UCSD-AML1 (cell line): ENCODE results near the gene AMY2B.
"Not testable (repeated sequence)": the region's sequence is repeated elsewhere in the genome, so short reads cannot be mapped to it uniquely, and the experiment has no call there.

Experiments
- DNase-seq: peaks from one replicate; lab custom pipeline; 2025; ENCODE audit not compliant: unreplicated experiment; lab: John Stamatoyannopoulos, UW

Gene AMY2B

DNA sequence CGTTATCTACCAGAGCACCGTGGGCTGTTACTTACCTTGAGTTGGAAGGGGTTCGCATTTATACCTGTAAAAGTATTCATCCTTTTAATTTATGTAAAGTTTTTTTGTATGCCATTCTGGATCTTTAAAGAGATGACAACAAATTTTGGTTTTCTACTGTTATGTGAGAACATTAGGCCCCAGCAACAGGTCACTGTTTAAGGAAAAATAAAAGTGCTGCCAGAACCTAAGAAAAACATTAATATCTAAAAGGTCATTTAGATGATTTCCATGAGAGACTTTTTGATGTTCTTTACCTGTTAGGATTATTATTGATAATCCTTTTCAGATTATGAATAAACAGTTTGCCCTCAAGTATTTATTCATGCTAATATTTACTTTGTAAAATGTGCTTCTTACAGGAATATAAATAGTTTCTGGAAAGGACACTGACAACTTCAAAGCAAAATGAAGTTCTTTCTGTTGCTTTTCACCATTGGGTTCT lies 45.6 kb downstream of the AMY2B start, which contains the start of gene AMY2A:
Gene AMY2A (plus strand): TSS at position 434 of the 484 bp plus-strand sequence. CDS start 14 bp downstream, at position 448.
- not testable (repeated sequence) for DNase-seq

DNA sequence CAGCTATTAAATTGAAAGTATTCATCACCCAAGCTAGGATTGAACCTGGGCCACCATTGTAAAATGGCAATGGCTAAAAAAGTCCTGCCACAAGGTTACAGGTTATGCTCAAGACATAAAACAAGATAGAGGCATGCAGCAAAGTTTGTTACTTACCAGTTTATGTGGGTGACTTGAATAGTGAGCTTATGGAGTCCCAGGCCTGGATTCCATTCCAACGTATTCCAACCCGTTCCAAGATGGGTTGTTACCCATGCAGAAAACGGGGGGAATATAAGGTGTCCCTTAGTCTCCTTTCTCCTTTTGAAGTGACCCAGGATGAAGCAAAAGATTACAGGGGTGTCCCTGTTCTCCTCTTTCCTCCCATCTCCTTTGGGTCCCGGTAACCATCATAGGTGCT lies 56.0 kb downstream of the AMY2B start:
- DNase-seq, result not testable (repeated sequence)
